ENCODE measurements around the gene GPATCH4.
"Not testable (repeated sequence)": the region's sequence is repeated elsewhere in the genome, so short reads cannot be mapped to it uniquely, and the experiment has no call there.

The GPATCH4 gene

DNA sequence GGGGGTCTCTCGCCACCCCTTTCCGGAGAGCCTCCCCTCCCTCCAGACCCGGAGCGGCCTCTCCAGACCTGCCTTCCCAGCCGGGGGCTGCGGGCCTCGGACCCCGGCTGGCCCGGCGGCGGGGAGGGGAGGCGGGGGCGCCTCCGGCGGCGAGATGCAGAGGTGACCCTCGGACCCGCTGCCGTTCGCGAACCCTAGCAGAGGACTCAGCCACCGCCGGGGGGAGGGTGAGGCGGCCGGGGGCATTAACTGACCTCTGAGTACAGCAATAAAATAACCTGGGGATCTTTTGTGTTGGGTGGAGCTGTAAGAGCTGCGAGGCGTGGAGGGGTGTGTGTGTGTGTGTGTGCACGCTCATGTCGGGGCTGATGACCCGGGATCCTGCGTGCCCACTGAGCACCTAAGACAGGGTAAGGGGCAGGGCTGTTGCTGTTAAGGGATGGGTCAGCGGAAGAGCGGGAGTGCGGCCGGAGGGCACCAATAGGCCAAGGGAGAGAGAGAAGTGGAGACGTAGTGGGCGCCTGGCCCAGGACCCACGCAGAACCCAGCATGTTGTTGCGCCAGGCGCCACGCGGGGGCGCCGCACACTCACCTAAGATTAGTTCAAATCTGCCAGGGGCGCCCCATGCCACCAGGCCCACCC is 24.3 kb upstream of the GPATCH4 start:
- DNase-seq, result peak; percentile 72 to 84 (median 76)

DNA sequence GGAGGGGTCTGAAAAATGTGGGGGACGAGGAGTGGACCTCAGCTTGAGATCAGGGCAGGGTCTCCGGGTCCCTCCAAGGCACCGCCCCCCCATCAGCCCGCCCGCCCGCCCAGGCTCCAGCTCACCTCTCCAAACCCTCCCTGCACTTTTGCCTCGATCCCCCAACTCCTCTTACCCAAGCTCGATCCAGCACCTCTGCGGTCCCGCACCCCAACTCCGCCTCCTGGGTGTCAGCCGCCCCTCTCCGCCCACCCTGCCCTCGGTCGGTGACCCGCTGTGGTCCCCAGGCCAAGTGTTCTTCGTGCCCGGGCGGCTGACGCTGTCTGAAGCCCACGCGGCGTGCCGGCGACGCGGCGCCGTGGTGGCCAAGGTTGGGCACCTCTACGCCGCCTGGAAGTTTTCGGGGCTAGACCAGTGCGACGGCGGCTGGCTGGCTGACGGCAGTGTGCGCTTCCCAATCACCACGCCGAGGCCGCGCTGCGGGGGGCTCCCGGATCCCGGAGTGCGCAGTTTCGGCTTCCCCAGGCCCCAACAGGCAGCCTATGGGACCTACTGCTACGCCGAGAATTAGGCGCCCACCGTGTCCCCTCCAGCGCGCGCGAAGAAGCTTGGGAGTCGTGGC is 23.6 kb upstream of the GPATCH4 start:
- DNase-seq, result peak in 1 of 3 donors; percentile 25

DNA sequence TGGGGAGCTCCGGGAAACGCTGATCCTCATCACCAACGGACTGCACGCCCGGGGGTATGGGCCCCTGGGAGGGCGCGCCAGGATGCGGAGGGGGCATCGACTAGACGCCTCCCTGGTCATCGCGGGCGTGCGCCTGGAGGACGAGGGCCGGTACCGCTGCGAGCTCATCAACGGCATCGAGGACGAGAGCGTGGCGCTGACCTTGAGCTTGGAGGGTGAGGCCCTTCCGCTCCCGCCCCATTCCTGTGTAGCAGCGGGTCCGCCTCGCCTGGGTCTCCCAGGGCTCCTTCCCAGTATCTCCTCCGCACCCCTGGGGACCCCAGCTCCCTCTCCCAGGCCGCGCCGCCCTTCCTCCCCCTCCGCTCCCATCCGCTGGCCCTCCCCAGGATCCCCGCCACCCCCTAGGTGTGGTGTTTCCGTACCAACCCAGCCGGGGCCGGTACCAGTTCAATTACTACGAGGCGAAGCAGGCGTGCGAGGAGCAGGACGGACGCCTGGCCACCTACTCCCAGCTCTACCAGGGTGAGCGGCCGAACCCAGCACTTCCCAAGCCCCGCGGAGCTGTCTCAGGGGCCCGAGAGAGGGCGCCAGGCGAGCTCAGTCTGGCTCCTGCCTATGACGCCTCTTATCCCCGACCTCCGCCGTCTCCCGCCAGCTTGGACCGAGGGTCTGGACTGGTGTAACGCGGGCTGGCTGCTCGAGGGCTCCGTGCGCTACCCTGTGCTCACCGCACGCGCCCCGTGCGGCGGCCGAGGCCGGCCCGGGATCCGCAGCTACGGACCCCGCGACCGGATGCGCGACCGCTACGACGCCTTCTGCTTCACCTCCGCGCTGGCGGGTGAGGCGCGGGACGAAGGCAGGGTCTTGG is 22.9 kb upstream of the GPATCH4 start:
- DNase-seq, result peak; percentile 63 to 82 (median 71)

DNA sequence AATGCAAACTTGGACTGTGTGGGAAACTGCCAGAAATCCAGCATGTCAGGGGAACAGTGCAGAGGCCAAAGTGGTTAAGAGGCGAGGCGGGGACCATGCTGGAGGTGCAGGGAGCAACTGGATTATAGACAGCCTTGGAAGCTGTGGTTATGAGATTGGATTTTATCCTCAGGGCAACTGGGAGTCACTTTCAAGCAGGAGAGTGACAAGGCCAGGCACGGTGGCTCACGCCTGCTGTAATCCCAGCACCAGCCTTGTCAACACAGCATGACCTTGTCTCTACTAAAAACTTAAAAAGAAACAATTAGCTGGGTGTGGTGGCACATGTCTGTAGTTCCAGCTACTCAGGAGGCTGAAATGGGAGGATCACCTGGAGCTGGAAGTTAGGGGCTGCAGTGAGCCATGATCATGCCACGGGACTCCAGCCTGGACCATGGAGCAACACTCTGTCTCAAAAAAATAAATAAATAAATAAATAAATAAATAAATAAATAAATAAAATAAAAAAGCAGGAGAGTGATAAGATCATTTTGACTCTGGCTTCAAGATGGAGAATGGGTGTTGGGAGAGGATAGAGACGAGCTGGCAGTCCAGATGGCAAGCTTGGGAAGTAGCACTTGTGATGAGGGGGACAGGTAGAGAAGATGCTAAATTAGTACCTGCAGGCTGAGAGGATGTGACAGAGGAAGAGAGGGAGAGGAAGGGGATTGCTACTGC is 21.5 kb upstream of the GPATCH4 start:
- no peak for DNase-seq

DNA sequence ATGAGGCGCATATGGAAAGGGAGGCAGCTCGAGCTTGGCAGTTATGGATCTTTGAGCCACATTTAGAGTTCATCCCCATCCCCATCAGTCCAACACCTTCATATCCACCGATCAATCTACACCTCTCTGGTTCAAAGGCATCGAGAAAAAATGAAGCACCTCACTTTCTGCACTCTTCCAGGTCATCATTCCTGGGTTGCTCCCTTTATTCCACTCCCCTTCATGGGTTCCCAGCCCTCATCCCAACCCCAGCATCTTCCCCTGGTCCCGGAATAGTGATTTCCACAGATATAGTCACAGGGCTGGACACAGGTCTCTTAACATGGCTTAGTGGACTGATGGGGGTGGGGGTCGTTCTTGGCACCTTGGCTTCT is 18.3 kb upstream of the GPATCH4 start:
- no peak for DNase-seq

DNA sequence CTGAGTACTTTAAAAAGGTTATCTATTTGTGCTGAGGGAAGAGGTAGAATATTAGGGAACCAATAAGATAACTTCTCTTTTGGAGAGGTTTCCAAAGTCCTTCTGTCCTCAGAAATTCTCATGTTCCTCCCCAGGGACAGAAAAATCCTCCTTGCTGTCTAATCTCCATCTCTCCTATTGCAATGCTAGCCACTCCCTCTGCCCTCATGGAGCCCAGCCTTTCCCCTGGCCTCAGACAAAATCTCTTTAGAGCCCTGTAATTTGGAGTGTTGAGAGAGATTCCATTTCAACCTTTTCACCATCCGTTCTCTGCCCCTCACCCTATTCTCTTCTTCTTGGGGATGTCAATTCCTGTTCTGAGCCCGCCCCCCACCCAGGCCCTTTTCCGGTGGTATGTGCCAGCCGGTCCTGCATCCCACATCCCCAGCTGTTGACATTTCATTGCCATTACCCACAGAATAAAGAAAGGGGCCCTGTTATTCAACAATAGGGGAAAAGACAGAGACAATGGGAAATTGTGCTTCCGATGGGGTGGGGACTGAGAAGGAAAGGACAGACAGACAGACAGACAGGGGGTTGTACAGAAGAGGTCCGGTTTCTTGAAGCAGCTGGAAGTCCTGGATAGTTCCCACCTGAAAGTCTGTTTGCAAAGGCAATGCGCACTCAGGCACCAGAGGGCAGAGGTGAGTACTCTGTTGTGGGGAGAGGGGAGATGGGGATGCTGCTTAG is 17.7 kb upstream of the GPATCH4 start, which contains the start of gene HAPLN2:
TSS of gene HAPLN2 (plus strand) at position 563 of the 729 bp plus-strand sequence. CDS start 4,076 bp downstream, outside the sequence.
- DNase-seq, result no peak

DNA sequence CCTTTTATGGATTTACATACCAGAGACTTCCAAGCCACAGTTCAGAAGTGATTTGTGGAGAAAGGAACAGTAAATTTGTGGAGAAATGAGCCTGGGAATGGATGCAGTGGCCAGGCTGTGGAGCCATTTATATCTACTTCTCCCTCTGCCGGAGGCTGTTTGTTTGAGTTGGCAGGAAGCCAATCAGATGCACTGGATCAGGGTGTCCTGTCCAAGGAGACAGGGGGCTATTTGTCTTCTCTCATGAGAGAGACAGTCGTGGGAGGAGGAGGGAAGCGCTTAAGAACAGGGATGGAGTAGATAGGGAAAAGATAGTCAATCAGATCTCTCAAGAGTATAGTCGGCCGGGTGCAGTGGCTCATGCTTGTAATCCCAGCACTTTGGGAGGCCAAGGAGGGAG is 15.2 kb upstream of the GPATCH4 start:
- DNase-seq, result peak; percentile 33 to 37 (median 36)

DNA sequence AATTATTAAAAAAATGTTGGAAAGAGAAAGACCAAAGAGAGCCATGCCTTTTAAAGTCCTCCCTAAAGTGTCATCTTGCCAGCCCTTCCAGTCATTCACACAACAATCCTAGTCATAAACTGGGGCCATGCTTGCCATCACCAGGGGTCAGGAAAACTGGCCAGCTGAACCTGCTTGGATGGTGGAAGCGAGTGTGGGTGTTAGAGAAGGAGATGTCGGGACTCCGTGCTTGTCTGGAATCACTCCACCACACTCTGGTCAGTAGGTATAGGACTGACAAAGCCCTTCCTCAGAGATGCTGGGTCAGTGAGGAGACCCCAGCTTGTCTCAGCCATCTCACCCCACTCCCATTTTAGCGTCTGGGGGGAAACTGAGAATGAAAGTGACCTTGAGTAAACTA is 14.7 kb upstream of the GPATCH4 start:
- no peak for DNase-seq

DNA sequence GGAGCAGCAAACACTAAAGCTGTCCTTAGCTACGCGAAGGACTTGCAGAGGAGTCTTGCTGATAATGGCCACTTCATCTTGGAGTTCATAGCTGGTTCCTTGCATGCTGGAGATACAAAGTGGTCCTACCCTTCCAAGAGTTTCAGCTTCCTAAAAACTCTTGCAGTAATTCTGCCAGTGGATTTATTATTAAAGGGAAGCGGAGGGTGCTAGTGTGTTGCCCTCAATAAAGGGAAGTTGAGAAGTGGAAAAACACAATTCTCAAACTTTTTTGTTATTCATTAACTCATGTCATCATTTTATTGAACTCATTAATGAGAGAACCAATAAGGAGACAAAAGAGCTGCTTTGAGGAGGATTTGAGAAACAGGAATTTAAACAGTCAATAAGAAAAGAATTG is 11.4 kb upstream of the GPATCH4 start:
- DNase-seq, result peak; percentile 36 to 59 (median 57)

DNA sequence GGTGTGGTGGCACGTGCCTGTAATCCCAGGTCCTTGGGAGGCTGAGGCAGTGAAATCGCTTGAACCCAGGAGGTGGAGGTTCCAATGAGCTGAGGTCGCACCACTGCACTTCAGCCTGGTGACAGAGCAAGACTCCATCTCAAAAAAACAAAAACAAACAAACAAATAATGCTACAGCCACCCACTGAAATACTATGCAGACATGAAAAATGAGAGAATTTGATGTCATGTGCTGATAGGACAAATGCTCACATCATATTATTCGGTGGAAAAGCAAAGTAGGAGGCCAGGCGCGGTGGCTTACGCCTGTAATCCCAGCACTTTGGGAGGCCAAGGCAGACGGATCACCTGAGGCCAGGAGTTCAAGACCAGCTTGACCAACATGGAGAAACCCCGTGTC is 8.8 kb upstream of the GPATCH4 start:
- not testable (repeated sequence) for DNase-seq

DNA sequence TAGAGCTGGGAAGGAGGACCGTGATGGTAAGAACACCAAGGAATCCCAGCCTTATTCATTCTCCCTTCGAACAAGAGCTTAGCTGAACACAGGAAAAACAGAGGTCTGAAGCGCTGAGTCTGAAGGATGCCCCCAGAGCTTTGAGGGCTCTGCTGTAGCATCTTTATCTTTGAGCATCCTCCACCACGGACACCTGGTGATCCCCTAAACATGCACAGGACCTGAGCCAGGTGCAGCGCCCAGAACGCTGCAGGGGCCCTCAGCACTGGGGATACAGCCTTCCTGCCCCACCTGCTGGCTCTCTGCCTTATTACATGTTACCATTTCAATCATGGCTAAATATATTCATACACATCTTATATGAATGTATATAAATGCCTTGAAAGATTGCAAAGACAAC is 7.7 kb upstream of the GPATCH4 start:
- peak; percentile 36 to 54 (median 45) for DNase-seq

DNA sequence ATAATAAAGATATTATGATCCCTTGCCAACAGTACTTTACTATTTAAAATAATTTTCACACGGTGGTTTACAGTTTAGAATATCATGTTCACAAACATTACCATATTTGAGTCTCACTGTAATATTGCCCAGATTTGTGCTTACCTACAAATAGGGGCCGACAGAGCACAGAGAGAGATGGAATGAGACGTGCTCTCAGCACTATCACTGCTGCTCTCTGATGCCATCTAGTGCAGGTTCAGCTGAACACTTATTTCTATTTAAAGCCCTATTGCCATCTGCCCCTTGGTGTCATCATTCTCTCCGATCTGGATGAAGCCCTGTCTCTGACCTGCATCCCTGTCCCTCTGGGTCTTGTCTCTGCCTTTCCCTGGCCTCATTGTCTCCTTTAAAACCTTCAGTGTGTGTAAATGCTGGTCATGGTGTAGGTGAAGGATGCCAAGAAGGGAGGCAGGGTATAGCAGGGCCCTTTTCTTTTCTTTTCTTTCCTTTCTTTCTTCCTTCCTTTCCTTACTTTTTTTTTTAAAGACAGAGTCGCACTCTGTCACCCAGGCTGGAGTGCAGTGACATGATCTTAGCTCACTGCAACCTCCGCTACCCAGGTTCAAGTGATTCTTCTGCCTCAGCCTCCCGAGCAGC is 6.9 kb upstream of the GPATCH4 start:
- DNase-seq, result peak; percentile 78 to 87 (median 85)

DNA sequence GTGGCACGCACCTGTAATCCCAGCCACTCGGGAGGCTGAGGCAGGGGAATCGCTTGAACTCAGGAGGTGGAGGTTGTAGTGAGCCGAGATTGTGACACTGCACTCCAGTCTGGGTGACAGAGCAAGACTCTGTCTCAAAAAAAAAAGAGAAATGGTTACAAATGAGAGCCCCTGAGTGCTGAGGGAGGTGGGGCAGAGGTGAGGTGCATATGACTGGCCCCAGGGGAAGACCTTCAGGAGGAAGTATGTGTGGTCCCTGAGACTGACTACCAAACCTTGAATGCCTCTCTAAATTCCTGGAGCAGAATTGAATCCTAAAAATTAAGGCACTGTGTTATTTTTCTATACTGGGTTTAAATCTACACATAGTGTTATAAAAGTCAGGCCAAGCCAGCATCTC is 6.1 kb upstream of the GPATCH4 start:
- not testable (repeated sequence) for DNase-seq

DNA sequence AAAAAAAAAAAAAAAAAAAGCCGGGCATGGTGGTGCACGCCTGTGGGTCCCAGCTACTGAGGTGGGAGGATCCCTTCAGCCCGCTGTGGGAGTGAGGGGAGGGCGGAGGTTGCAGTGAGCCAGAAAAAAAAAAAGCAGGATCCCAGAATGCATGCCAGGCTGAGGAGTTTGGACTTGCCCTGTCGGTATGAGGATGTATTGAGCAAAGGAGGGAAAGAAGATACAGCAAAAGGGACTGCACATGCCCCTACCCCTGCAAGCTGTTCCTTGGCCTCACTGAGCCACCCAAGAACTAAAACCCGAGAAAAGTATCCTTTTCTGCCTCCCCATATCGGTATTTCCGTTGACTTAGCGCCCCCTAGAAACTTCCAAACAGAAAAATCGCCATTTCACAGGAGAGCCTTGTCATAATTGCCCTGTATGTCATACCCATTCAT is 1.3 kb upstream of the GPATCH4 start:
- peak; percentile 49 to 62 (median 59) for DNase-seq

DNA sequence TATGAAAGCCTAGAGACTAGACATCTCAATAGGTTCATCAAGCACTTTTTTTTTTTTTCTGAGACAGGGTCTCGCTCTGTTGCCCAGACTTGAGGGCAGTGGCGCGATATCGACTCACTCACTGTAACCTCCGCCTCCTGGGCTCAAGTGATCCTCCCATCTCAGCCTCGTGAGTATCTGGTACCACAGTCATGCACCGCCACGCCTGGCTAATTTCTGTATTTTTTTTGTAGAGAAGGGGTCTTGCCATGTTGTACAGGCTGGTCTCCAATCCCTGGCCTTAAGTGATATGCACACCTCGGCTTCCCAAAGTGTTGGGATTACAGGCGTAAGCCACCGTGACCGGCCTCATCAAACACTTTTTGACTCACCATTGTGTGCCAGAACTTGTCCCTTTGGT is 613 bp upstream of the GPATCH4 start:
- DNase-seq, result no peak

DNA sequence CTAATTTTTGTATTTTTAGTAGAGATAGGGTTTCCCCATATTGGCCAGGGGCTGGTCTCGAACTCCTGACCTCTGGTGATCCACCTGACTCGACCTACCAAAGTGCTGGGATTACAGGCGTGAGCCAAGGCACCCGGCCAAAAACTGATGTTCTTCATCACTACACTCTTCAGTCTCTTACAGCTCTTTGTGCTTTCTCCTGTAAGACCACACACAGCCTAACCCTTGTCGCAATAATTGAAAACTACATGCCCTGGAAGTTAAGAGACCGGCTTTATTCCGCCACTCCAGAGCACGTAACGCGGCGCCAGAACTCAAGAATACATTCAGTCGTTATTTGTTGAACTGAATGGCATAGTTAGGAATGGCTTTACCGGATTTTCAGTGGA is 552 bp downstream of the GPATCH4 start:
- no peak for DNase-seq

DNA sequence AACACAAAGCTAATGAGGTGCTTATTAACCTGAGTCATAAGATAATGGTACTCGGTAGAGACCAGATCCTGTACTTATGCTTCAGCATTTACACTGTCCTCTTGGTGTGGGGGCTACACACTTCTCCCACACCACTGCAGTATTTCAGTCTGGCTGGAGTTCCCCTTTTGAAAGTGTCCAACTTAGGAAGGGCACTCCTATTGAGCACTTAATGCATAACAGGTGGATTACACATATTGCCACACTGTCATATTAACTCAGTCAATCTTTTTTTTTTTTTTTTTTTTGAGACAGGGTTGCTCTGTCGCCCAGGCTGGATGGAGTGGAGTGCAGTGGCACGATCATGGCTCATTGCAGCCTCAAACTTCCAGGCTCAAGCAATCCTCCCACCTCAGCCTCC is 1.5 kb downstream of the GPATCH4 start:
- DNase-seq, result peak; percentile 58 to 77 (median 63)

DNA sequence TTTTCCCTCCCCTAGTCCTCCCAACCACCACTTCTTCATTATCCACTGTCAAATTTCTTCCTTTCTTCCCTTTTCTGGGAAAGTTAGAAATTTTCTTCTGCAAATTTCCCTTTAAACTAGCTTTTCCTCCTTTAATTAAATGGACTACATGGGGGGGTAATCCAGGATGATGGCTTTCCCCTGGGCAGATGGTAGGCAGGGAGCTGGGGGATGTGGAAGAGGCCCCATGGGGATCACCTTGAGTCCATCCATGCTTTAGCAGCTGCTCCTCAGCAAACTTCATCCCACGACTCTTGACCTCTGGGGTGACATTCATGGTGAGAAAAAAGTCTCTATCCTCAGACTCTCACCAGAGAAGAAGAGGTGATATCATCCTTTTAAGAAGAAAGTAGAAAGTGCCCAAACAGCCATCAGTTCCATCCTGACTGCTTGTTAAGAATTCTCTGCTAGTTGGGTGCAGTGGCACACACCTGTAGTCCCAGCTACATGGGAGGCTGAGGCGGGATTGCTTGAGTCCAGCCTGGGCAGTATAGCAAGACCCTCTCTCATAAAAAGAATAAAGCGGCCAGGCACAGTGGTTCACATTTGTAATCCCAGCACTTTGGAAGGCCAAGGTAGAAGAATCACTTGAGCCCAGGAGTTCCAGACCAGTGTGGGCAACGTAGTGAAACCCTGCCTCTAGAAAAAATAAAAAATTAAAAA is 2.4 kb downstream of the GPATCH4 start:
- no peak for DNase-seq

DNA sequence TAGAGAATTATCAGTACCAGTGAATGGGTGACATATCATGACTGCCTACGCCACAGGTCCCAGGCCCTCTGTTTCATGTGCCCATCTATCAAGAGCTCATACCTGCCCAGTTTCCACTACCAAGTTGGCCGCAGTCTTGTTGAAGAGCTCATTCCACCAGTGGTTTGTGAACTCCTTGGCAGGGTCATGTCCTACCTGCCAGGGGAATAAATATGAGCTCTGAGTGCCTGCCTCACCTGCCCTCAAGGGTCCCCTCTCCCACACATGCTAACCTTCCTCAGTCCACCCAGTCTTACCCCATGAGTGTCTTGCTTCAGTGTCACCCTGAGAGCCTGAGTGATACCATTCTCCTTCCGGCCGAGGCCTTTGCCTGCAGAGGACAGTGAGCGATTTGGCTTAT is 3.2 kb downstream of the GPATCH4 start:
- DNase-seq, result no peak

DNA sequence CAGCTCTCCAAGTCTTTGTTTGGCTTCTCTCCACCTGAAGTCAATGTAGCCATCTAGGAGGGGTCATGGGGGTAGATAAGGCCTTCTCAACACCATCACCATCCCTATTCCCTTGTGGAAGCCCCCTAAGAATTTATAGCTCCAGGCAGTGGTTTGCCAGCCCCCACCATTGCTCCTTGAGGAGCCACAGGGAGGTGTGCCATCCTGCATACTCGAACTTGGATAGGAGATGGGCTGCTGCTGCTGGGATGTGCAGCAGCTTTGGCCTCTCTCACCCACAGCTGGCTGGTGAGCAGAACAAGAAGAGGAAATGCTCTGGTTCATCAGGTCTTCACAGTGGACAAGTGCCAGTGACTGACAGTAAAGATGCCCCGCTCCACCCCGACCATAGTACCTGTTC is 4.9 kb downstream of the GPATCH4 start:
- no peak for DNase-seq

DNA sequence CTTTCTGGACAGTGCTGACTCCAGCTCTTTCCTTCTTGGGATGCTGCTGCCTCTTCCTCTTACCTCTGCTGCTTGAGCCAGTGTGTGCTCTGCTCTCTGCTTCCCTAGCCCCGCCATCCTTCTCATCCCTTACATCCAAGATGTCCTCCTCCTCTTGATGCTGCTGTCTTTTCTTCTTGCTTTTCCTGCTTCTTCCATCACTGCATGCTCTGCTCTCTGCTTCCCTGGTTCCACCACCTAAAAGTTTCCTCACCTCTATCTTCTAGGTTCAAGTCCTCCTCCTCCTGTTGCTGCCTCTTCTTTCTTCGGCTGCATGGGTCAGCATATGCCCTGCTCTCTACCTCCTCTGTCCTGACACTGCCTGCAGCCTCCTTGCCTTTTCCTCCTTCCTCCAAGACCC is 6.3 kb downstream of the GPATCH4 start:
- no peak for DNase-seq
